ENCODE measurements around the gene RBM5. TPM values are rescaled to one million over a fixed set of nuclear protein-coding genes. Genes with fewer than 3 reads are reported as not detected.

The RBM5 gene
- total and polyA plus RNA-seq, 4 donors = 223 to 366 (median 266) TPM

GRCh38 chr3:50164984-50165909 lies 76.5 kb downstream of the RBM5 start:
- Histone ChIP-seq H3K27me3 (ENCODE audit: control insufficient read depth, insufficient read depth, low read length) (no peaks in the 10 kb centered on the region), H3K36me3 (ENCODE audit: control insufficient read depth, insufficient read depth, low read length) (peaks cover 52% of the 10 kb centered on the region), H3K27ac (ENCODE audit: low read depth, low read length) (peak overlapping the region; percentile 79), H3K4me3 (ENCODE audit: low read depth, low read length) (no peak overlapping the region), H3K9me3 (ENCODE audit: control insufficient read depth, insufficient read depth, low read length) (no peaks in the 10 kb centered on the region), H3K4me1 (ENCODE audit: control insufficient read depth, insufficient read depth, low read length) (peaks cover 82% of the 10 kb centered on the region)
- 17% methylated on average over 7 of the region's 7 CpGs for WGBS (ENCODE audit: insufficient coverage)
- DNase-seq (ENCODE audit: low read depth in 4 of 6, low spot score in 6 of 6) = peak in 2 of 6 donors; percentile 47 to 94

GRCh38 chr3:50165910-50166538 lies 77.3 kb downstream of the RBM5 start:
- WGBS (ENCODE audit: insufficient coverage) = 23% methylated on average over 15 of the region's 15 CpGs
- H3K4me3 ChIP-seq (ENCODE audit: low read depth, low read length) = no peak overlapping the region
- H3K27me3 ChIP-seq (ENCODE audit: control insufficient read depth, insufficient read depth, low read length) = no peaks in the 10 kb centered on the region
- H3K9me3 ChIP-seq (ENCODE audit: control insufficient read depth, insufficient read depth, low read length) = no peaks in the 10 kb centered on the region
- H3K4me1 ChIP-seq (ENCODE audit: control insufficient read depth, insufficient read depth, low read length) = peaks cover 77% of the 10 kb centered on the region
- peaks cover 51% of the 10 kb centered on the region for H3K36me3 ChIP-seq (ENCODE audit: control insufficient read depth, insufficient read depth, low read length)
- DNase-seq (ENCODE audit: low read depth in 4 of 6, low spot score in 6 of 6) = peak in 2 of 6 donors; percentile 18 to 71
- H3K27ac ChIP-seq (ENCODE audit: low read depth, low read length) = peak overlapping the region; percentile 79

- peak in 1 of 6 donors; percentile 4 for DNase-seq (ENCODE audit: low read depth in 4 of 6, low spot score in 6 of 6)
- H3K4me3 ChIP-seq (ENCODE audit: low read depth, low read length) = no peak overlapping the region
- peaks cover 77% of the 10 kb centered on the region for H3K4me1 ChIP-seq (ENCODE audit: control insufficient read depth, insufficient read depth, low read length)
- peaks cover 50% of the 10 kb centered on the region for H3K36me3 ChIP-seq (ENCODE audit: control insufficient read depth, insufficient read depth, low read length)
- 21% methylated on average over 4 of the region's 6 CpGs for WGBS (ENCODE audit: insufficient coverage)
- no peaks in the 10 kb centered on the region for H3K9me3 ChIP-seq (ENCODE audit: control insufficient read depth, insufficient read depth, low read length)
- peak overlapping the region; percentile 79 for H3K27ac ChIP-seq (ENCODE audit: low read depth, low read length)
- no peaks in the 10 kb centered on the region for H3K27me3 ChIP-seq (ENCODE audit: control insufficient read depth, insufficient read depth, low read length)
Measured at GRCh38 chr3:50166620-50167019, 77.9 kb downstream of the RBM5 start.

- H3K27me3 ChIP-seq (ENCODE audit: control insufficient read depth, insufficient read depth, low read length) = no peaks in the 10 kb centered on the region
- H3K9me3 ChIP-seq (ENCODE audit: control insufficient read depth, insufficient read depth, low read length) = no peaks in the 10 kb centered on the region
- H3K4me3 ChIP-seq (ENCODE audit: low read depth, low read length) = no peak overlapping the region
- peaks cover 49% of the 10 kb centered on the region for H3K36me3 ChIP-seq (ENCODE audit: control insufficient read depth, insufficient read depth, low read length)
- no peak for DNase-seq (ENCODE audit: low read depth in 4 of 6, low spot score in 6 of 6)
- WGBS (ENCODE audit: insufficient coverage) = 62% methylated on average over 13 of the region's 16 CpGs
- H3K4me1 ChIP-seq (ENCODE audit: control insufficient read depth, insufficient read depth, low read length) = peaks cover 75% of the 10 kb centered on the region
- no peak overlapping the region for H3K27ac ChIP-seq (ENCODE audit: low read depth, low read length)
Measured at GRCh38 chr3:50167069-50167840, 78.5 kb downstream of the RBM5 start.

- no peak overlapping the region for H3K27ac ChIP-seq (ENCODE audit: low read depth, low read length)
- no peaks in the 10 kb centered on the region for H3K9me3 ChIP-seq (ENCODE audit: control insufficient read depth, insufficient read depth, low read length)
- H3K4me1 ChIP-seq (ENCODE audit: control insufficient read depth, insufficient read depth, low read length) = peaks cover 74% of the 10 kb centered on the region
- no peaks in the 10 kb centered on the region for H3K27me3 ChIP-seq (ENCODE audit: control insufficient read depth, insufficient read depth, low read length)
- 70% methylated on average over 4 of the region's 7 CpGs for WGBS (ENCODE audit: insufficient coverage)
- no peak overlapping the region for H3K4me3 ChIP-seq (ENCODE audit: low read depth, low read length)
- H3K36me3 ChIP-seq (ENCODE audit: control insufficient read depth, insufficient read depth, low read length) = peaks cover 53% of the 10 kb centered on the region
- peak in 2 of 6 donors; percentile 66 to 88 for DNase-seq (ENCODE audit: low read depth in 4 of 6, low spot score in 6 of 6)
Measured at GRCh38 chr3:50167841-50168209, 79.1 kb downstream of the RBM5 start.

GRCh38 chr3:50168388-50168787 lies 79.7 kb downstream of the RBM5 start:
- Histone ChIP-seq H3K27ac (ENCODE audit: low read depth, low read length) (no peak overlapping the region), H3K36me3 (ENCODE audit: control insufficient read depth, insufficient read depth, low read length) (peaks cover 47% of the 10 kb centered on the region)
- 70% methylated on average over 7 of the region's 9 CpGs for WGBS (ENCODE audit: insufficient coverage)

More at GRCh38 chr3:50168388-50168787, 79.7 kb downstream of the RBM5 start:
- Histone ChIP-seq H3K9me3 (ENCODE audit: control insufficient read depth, insufficient read depth, low read length) (no peaks in the 10 kb centered on the region), H3K4me1 (ENCODE audit: control insufficient read depth, insufficient read depth, low read length) (peaks cover 68% of the 10 kb centered on the region), H3K27me3 (ENCODE audit: control insufficient read depth, insufficient read depth, low read length) (no peaks in the 10 kb centered on the region), H3K4me3 (ENCODE audit: low read depth, low read length) (no peak overlapping the region)
- DNase-seq (ENCODE audit: low read depth in 4 of 6, low spot score in 6 of 6) = no peak

Other genes with a start within 250 kb of the RBM5 start
- gene TRAIP, start 232.4 kb upstream of the RBM5 start, total RNA-seq = 1 to 10 TPM; 2.4 to 5.9 TPM
- gene TRAIP, start 232.4 kb upstream of the RBM5 start, polyA plus RNA-seq (ENCODE audit: insufficient read length in 2 of 2) = 1 to 10 TPM; 7.1 to 7.8 TPM
- 10 to 100 TPM; 17.1 to 54.0 TPM for gene CAMKV, start 219.0 kb upstream of the RBM5 start, total RNA-seq
- 100 to 1,000 TPM in 1 of 2 donors, 10 to 100 TPM in 1; 94.3 to 115 TPM for gene CAMKV, start 219.0 kb upstream of the RBM5 start, polyA plus RNA-seq (ENCODE audit: insufficient read length in 2 of 2)
- under 1 TPM; 0.79 to 0.88 TPM for gene MST1R, start 185.0 kb upstream of the RBM5 start, total RNA-seq
- 1 to 10 TPM in 1 of 2 donors, under 1 TPM in 1; 0.63 to 2.5 TPM for gene MST1R, start 185.0 kb upstream of the RBM5 start, polyA plus RNA-seq (ENCODE audit: insufficient read length in 2 of 2)
- gene MON1A, start 159.1 kb upstream of the RBM5 start, total RNA-seq = 1 to 10 TPM; 8.0 to 9.7 TPM
- 10 to 100 TPM; 21.7 to 25.0 TPM for gene MON1A, start 159.1 kb upstream of the RBM5 start, polyA plus RNA-seq (ENCODE audit: insufficient read length in 2 of 2)
- gene RBM6, start 148.8 kb upstream of the RBM5 start, total RNA-seq = 100 to 1,000 TPM in 1 of 2 donors, 10 to 100 TPM in 1; 70.1 to 115 TPM
- 100 to 1,000 TPM; 143 to 175 TPM for gene RBM6, start 148.8 kb upstream of the RBM5 start, polyA plus RNA-seq (ENCODE audit: insufficient read length in 2 of 2)
- gene SEMA3F, start 66.4 kb downstream of the RBM5 start, total RNA-seq = 10 to 100 TPM in 1 of 2 donors, 1 to 10 TPM in 1; 9.1 to 17.1 TPM
- gene SEMA3F, start 66.4 kb downstream of the RBM5 start, polyA plus RNA-seq (ENCODE audit: insufficient read length in 2 of 2) = 10 to 100 TPM; 11.3 to 21.8 TPM
- gene GNAT1, start 102.7 kb downstream of the RBM5 start, total RNA-seq = not detected
- gene GNAT1, start 102.7 kb downstream of the RBM5 start, polyA plus RNA-seq (ENCODE audit: insufficient read length in 2 of 2) = under 1 TPM; 0.29 to 0.72 TPM
- gene SLC38A3, start 116.4 kb downstream of the RBM5 start, total RNA-seq = 10 to 100 TPM; 10.5 to 51.0 TPM
- gene SLC38A3, start 116.4 kb downstream of the RBM5 start, polyA plus RNA-seq (ENCODE audit: insufficient read length in 2 of 2) = 10 to 100 TPM; 59.6 to 71.5 TPM
- gene GNAI2, start 147.3 kb downstream of the RBM5 start, total RNA-seq = 100 to 1,000 TPM; 123 to 236 TPM
- gene GNAI2, start 147.3 kb downstream of the RBM5 start, polyA plus RNA-seq (ENCODE audit: insufficient read length in 2 of 2) = 100 to 1,000 TPM; 293 to 308 TPM
- gene SEMA3B, start 180.2 kb downstream of the RBM5 start, total RNA-seq = 100 to 1,000 TPM in 1 of 2 donors, 10 to 100 TPM in 1; 41.2 to 139 TPM
- 10 to 100 TPM; 19.1 to 87.4 TPM for gene SEMA3B, start 180.2 kb downstream of the RBM5 start, polyA plus RNA-seq (ENCODE audit: insufficient read length in 2 of 2)
- gene LSMEM2, start 190.2 kb downstream of the RBM5 start, total RNA-seq = under 1 TPM in 1 of 2 donors, not detected in 1; 0.44 TPM
- gene LSMEM2, start 190.2 kb downstream of the RBM5 start, polyA plus RNA-seq (ENCODE audit: insufficient read length in 2 of 2) = 1 to 10 TPM in 1 of 2 donors, under 1 TPM in 1; 0.43 to 1.1 TPM
- gene IFRD2, start 203.5 kb downstream of the RBM5 start, total RNA-seq = 10 to 100 TPM; 15.0 to 40.3 TPM
- gene IFRD2, start 203.5 kb downstream of the RBM5 start, polyA plus RNA-seq (ENCODE audit: insufficient read length in 2 of 2) = 10 to 100 TPM; 30.6 to 34.5 TPM
- 1 to 10 TPM; 4.2 to 9.7 TPM for gene HYAL3, start 210.5 kb downstream of the RBM5 start, total RNA-seq
- 10 to 100 TPM; 14.1 to 14.2 TPM for gene HYAL3, start 210.5 kb downstream of the RBM5 start, polyA plus RNA-seq (ENCODE audit: insufficient read length in 2 of 2)
- 10 to 100 TPM in 1 of 2 donors, 1 to 10 TPM in 1; 4.6 to 12.8 TPM for gene NAA80, start 210.5 kb downstream of the RBM5 start, total RNA-seq
- gene NAA80, start 210.5 kb downstream of the RBM5 start, polyA plus RNA-seq (ENCODE audit: insufficient read length in 2 of 2) = 10 to 100 TPM; 14.3 to 24.4 TPM
- gene HYAL1, start 214.7 kb downstream of the RBM5 start, total RNA-seq = 1 to 10 TPM in 1 of 2 donors, under 1 TPM in 1; 0.69 to 3.2 TPM
- 1 to 10 TPM; 1.4 to 4.1 TPM for gene HYAL1, start 214.7 kb downstream of the RBM5 start, polyA plus RNA-seq (ENCODE audit: insufficient read length in 2 of 2)
- gene HYAL2, start 233.8 kb downstream of the RBM5 start, total RNA-seq = 10 to 100 TPM; 30.0 to 92.3 TPM
- gene HYAL2, start 233.8 kb downstream of the RBM5 start, polyA plus RNA-seq (ENCODE audit: insufficient read length in 2 of 2) = 10 to 100 TPM; 35.9 to 40.3 TPM
- gene TUSC2, start 239.3 kb downstream of the RBM5 start, total RNA-seq = 10 to 100 TPM; 17.0 to 25.9 TPM
- 10 to 100 TPM; 48.5 to 50.7 TPM for gene TUSC2, start 239.3 kb downstream of the RBM5 start, polyA plus RNA-seq (ENCODE audit: insufficient read length in 2 of 2)